Mesenchymal stem cell (in vitro differentiated cells and primary cell): ENCODE results near the gene ADGRG1.

Source experiments
- DNase-seq: peaks from one replicate; pipeline ENCODE4 v3.0.0-alpha.2; 2013
- H2AFZ ChIP-seq: one replicate; pipeline ENCODE4 v1.6.1; 2013; ENCODE audit warnings: low read depth, mild to moderate bottlenecking, control low read depth, inconsistent platforms, low read length, moderate library complexity
- H2AK5ac ChIP-seq: 2 replicates; pipeline ENCODE4 v1.6.1; 2013; ENCODE audit warnings: low read length, moderate library complexity, mild to moderate bottlenecking, inconsistent platforms; ENCODE audit not compliant: severe bottlenecking
- H2BK120ac ChIP-seq: one replicate; pipeline ENCODE4 v1.6.1; 2013; ENCODE audit warnings: low read depth, mild to moderate bottlenecking, inconsistent platforms, low read length, moderate library complexity
- H2BK12ac ChIP-seq, 2 experiments: one replicate each; pipeline ENCODE4 v1.6.1; 2013; ENCODE audit warnings: inconsistent platforms in 2 of 2, low read length in 2 of 2, mild to moderate bottlenecking in 2 of 2, moderate library complexity in 2 of 2, control low read depth in 1 of 2
- H2BK15ac ChIP-seq: one replicate; pipeline ENCODE4 v1.6.1; 2013; ENCODE audit warnings: mild to moderate bottlenecking, low read depth, inconsistent platforms; ENCODE audit not compliant: poor library complexity, severe bottlenecking
- H2BK5ac ChIP-seq: 2 replicates; pipeline ENCODE4 v1.6.1; 2013; ENCODE audit warnings: low read depth, mild to moderate bottlenecking, low read length, control low read depth, inconsistent platforms; ENCODE audit not compliant: poor library complexity, severe bottlenecking
- H3K14ac ChIP-seq, 2 experiments: one replicate each; pipeline ENCODE4 v1.6.1; 2013; ENCODE audit warnings: inconsistent platforms in 2 of 2, low read length in 2 of 2, control low read depth in 1 of 2, mild to moderate bottlenecking in 1 of 2, moderate library complexity in 1 of 2
- H3K18ac ChIP-seq, 2 experiments: one replicate each; pipeline ENCODE4 v1.6.1; 2013; ENCODE audit warnings: inconsistent platforms in 2 of 2, low read length in 2 of 2, control low read depth in 1 of 2, low read depth in 1 of 2, mild to moderate bottlenecking in 1 of 2
- H3K23ac ChIP-seq, 2 experiments: one replicate each; pipeline ENCODE4 v1.6.1; 2013; ENCODE audit warnings: inconsistent platforms in 2 of 2, low read length in 2 of 2, mild to moderate bottlenecking in 2 of 2, moderate library complexity in 2 of 2, control low read depth in 1 of 2
- H3K27ac ChIP-seq: 2 replicates; pipeline ENCODE4 v1.5.1; 2013; ENCODE audit warnings: mild to moderate bottlenecking, moderate library complexity, low read length, control low read depth, inconsistent platforms; ENCODE audit not compliant: poor library complexity, severe bottlenecking
- H3K27me3 ChIP-seq, 2 experiments: 2 replicates each; pipeline versions ENCODE4 v1.6.1 to v1.7.0; 2013; ENCODE audit warnings: low read length in 2 of 2, mild to moderate bottlenecking in 2 of 2, moderate library complexity in 2 of 2, control low read depth in 1 of 2, inconsistent platforms in 1 of 2; ENCODE audit not compliant: control insufficient read depth in 1 of 2, insufficient read depth in 1 of 2
- H3K36me3 ChIP-seq, 2 experiments: 2 replicates each; pipeline versions ENCODE4 v1.6.1 to v1.7.0; 2013; ENCODE audit warnings: low read length in 2 of 2, control low read depth in 1 of 2, inconsistent platforms in 1 of 2, low read depth in 1 of 2, mild to moderate bottlenecking in 1 of 2; ENCODE audit not compliant: insufficient read depth in 2 of 2, control insufficient read depth in 1 of 2
- H3K4ac ChIP-seq, 2 experiments: one replicate each; pipeline ENCODE4 v1.6.1; 2013; ENCODE audit warnings: inconsistent platforms in 2 of 2, low read length in 2 of 2, mild to moderate bottlenecking in 2 of 2, moderate library complexity in 2 of 2, control low read depth in 1 of 2, low read depth in 1 of 2
- H3K4me1 ChIP-seq: 2 replicates; pipeline ENCODE4 v1.6.1; 2013; ENCODE audit warnings: low read depth, low read length, control low read depth; ENCODE audit not compliant: control insufficient read depth, insufficient read depth
- H3K4me2 ChIP-seq: 2 replicates; pipeline ENCODE4 v1.6.1; 2013; ENCODE audit warnings: low read length, mild to moderate bottlenecking, inconsistent platforms; ENCODE audit not compliant: poor library complexity, severe bottlenecking
- H3K4me3 ChIP-seq, 2 experiments: 2 replicates each; pipeline versions ENCODE4 v1.5.1 to v1.7.0; 2013; ENCODE audit warnings: low read length in 2 of 2, mild to moderate bottlenecking in 2 of 2, control low read depth in 1 of 2, low read depth in 1 of 2; ENCODE audit not compliant: insufficient read depth in 1 of 2
- H3K79me1 ChIP-seq: replicated peaks from 2 replicates; pipeline ENCODE4 v1.6.1; 2013; ENCODE audit warnings: mild to moderate bottlenecking, control low read depth, low read length, inconsistent platforms; ENCODE audit not compliant: poor library complexity, severe bottlenecking
- H3K9ac ChIP-seq: 2 replicates; pipeline ENCODE4 v1.7.0; 2013; ENCODE audit warnings: mild to moderate bottlenecking, low read length, moderate library complexity
- H3K9me3 ChIP-seq: 2 replicates; pipeline ENCODE4 v1.7.0; 2013; ENCODE audit warnings: mild to moderate bottlenecking, low read length; ENCODE audit not compliant: control insufficient read depth
- H4K8ac ChIP-seq: one replicate; pipeline ENCODE4 v1.6.1; 2013; ENCODE audit warnings: inconsistent platforms, mild to moderate bottlenecking, low read length, moderate library complexity
- H4K91ac ChIP-seq: one replicate; pipeline ENCODE4 v1.6.1; 2013; ENCODE audit warnings: mild to moderate bottlenecking, low read length, inconsistent platforms
- WGBS: methylation state at CpG from one replicate; pipeline ENCODE4 v1.1.7; 2013; ENCODE audit warnings: mixed read lengths; 5-methylcytosine and 5-hydroxymethylcytosine counted together

Gene ADGRG1

GRCh38 chr16:57626420-57627170 is 1.8 kb upstream of the ADGRG1 start:
- H2BK15ac ChIP-seq = no peak overlapping the region
- no peak overlapping the region for H3K18ac ChIP-seq
- H4K91ac ChIP-seq = no peak overlapping the region
- H3K36me3 ChIP-seq = peaks cover 0 to 5% of the 10 kb centered on the region in 2 experiments
- no peak overlapping the region for H3K4me2 ChIP-seq
- WGBS = 92% methylated on average over 9 of the region's 10 CpGs
- H3K4ac ChIP-seq = no peak overlapping the region
- peaks cover 85% of the 10 kb centered on the region for H3K4me1 ChIP-seq
- no peak overlapping the region for H3K9ac ChIP-seq
- no peak overlapping the region for H4K8ac ChIP-seq
- no peak overlapping the region for H2BK12ac ChIP-seq
- peak overlapping the region; percentile 99 for H3K27ac ChIP-seq
- H3K9me3 ChIP-seq = no peaks in the 10 kb centered on the region
- no peak overlapping the region for H3K14ac ChIP-seq
- H2AFZ ChIP-seq = no peak overlapping the region
- no peak overlapping the region for H3K4me3 ChIP-seq
- H2BK120ac ChIP-seq = no peak overlapping the region
- H2AK5ac ChIP-seq = peak overlapping the region; percentile 63
- H3K27me3 ChIP-seq = no peaks in the 10 kb centered on the region
- peaks cover 9% of the 10 kb centered on the region for H3K79me1 ChIP-seq
- no peak overlapping the region for H3K23ac ChIP-seq
- peak; percentile 28 for DNase-seq
- H2BK5ac ChIP-seq = peak overlapping the region; percentile 68

- peak overlapping the region in 1 of 2 experiments; percentile 47 for H3K4ac ChIP-seq
- 53% methylated on average over 10 of the region's 15 CpGs for WGBS
- H3K79me1 ChIP-seq = peaks cover 9% of the 10 kb centered on the region
- H2AK5ac ChIP-seq = peak overlapping the region; percentile 63
- peak overlapping the region; percentile 99 for H3K27ac ChIP-seq
- peaks cover 0 to 5% of the 10 kb centered on the region in 2 experiments for H3K36me3 ChIP-seq
- H3K9me3 ChIP-seq = no peaks in the 10 kb centered on the region
- H2BK12ac ChIP-seq = peak overlapping the region in 1 of 2 experiments; percentile 49
- no peaks in the 10 kb centered on the region for H3K27me3 ChIP-seq
- no peak overlapping the region for H2BK15ac ChIP-seq
- H3K23ac ChIP-seq = no peak overlapping the region
- peaks cover 87% of the 10 kb centered on the region for H3K4me1 ChIP-seq
- H4K91ac ChIP-seq = no peak overlapping the region
- no peak overlapping the region for H4K8ac ChIP-seq
- peak overlapping the region; percentile 62 for H3K4me2 ChIP-seq
- H3K14ac ChIP-seq = no peak overlapping the region
- DNase-seq = peak; percentile 88
- no peak overlapping the region for H2AFZ ChIP-seq
- peak overlapping the region in 1 of 2 experiments; percentile 79 for H3K4me3 ChIP-seq
- peak overlapping the region; percentile 93 for H3K9ac ChIP-seq
- no peak overlapping the region for H2BK120ac ChIP-seq
- peak overlapping the region; percentile 94 for H2BK5ac ChIP-seq
- no peak overlapping the region for H3K18ac ChIP-seq
Observed at GRCh38 chr16:57627184-57627871, 1.1 kb upstream of the ADGRG1 start.

- Histone ChIP-seq H2AK5ac (peak overlapping the region; percentile 32), H2BK12ac (peak overlapping the region in 1 of 2 experiments; percentile 32), H4K8ac (peak overlapping the region; percentile 79), H2AFZ (peak overlapping the region; percentile 66), H3K4me2 (peak overlapping the region; percentile 73), H2BK15ac (peak overlapping the region; percentile 60), H4K91ac (peak overlapping the region; percentile 65), H3K36me3 (peaks cover 0 to 11% of the 10 kb centered on the region in 2 experiments), H3K18ac (peak overlapping the region; percentile 50 to 94), H3K23ac (no peak overlapping the region), H3K4me1 (peaks cover 84% of the 10 kb centered on the region), H2BK5ac (peak overlapping the region; percentile 91), H3K4ac (peak overlapping the region in 1 of 2 experiments; percentile 6), H2BK120ac (no peak overlapping the region), H3K9ac (peak overlapping the region; percentile 93), H3K79me1 (peaks cover 11% of the 10 kb centered on the region), H3K4me3 (peak overlapping the region; percentile 60 to 79), H3K14ac (peak overlapping the region in 1 of 2 experiments; percentile 72), H3K27ac (peak overlapping the region; percentile 82), H3K9me3 (no peaks in the 10 kb centered on the region), H3K27me3 (no peaks in the 10 kb centered on the region)
- DNase-seq = no peak
- 81% methylated on average over 6 of the region's 7 CpGs for WGBS
Observed at GRCh38 chr16:57628783-57629293, 408 bp downstream of the ADGRG1 start.
